NCI-H1417 (cell line): ENCODE data around the gene TUBGCP3.
"Not testable (repeated sequence)": the region's sequence is repeated elsewhere in the genome, so short reads cannot be mapped to it uniquely, and the experiment has no call there.

Experiments used
- DNase-seq, 3 experiments: peaks; one replicate each; lab custom pipeline; 2025; lab: John Stamatoyannopoulos, UW

Gene TUBGCP3

GRCh38 chr13:112587764-112588489 lies at the start of gene TUBGCP3:
Gene TUBGCP3 (minus strand): TSS chr13:112588153. CDS start chr13:112587980, 173 bp downstream.
- DNase-seq: peak; percentile 95 to 97 (median 97)

- DNase-seq: no peak
Measured at GRCh38 chr13:112637017-112637801, 49.3 kb upstream of the TUBGCP3 start.

GRCh38 chr13:112636401-112636975 lies 48.5 kb upstream of the TUBGCP3 start:
- no peak for DNase-seq

- no peak for DNase-seq
Measured at GRCh38 chr13:112635323-112635722, 47.4 kb upstream of the TUBGCP3 start.

- DNase-seq: no peak
Measured at GRCh38 chr13:112634102-112634501, 46.1 kb upstream of the TUBGCP3 start.

GRCh38 chr13:112630226-112630625 lies 42.3 kb upstream of the TUBGCP3 start:
- DNase-seq: not testable (repeated sequence)

GRCh38 chr13:112629161-112629560 lies 41.2 kb upstream of the TUBGCP3 start:
- no peak for DNase-seq

- not testable (repeated sequence) for DNase-seq
Measured at GRCh38 chr13:112627613-112628012, 39.7 kb upstream of the TUBGCP3 start.

GRCh38 chr13:112627161-112627560 lies 39.2 kb upstream of the TUBGCP3 start:
- DNase-seq: no peak

GRCh38 chr13:112626761-112627160 lies 38.8 kb upstream of the TUBGCP3 start:
- no peak for DNase-seq

- no peak for DNase-seq
Measured at GRCh38 chr13:112626124-112626523, 38.2 kb upstream of the TUBGCP3 start.

- no peak for DNase-seq
Measured at GRCh38 chr13:112625698-112626097, 37.7 kb upstream of the TUBGCP3 start.

- no peak for DNase-seq
Measured at GRCh38 chr13:112624602-112625430, 36.9 kb upstream of the TUBGCP3 start.

GRCh38 chr13:112624040-112624439 lies 36.1 kb upstream of the TUBGCP3 start:
- no peak for DNase-seq

GRCh38 chr13:112623051-112623711 lies 35.2 kb upstream of the TUBGCP3 start:
- peak in 2 of 3 experiments; percentile 73 to 86 for DNase-seq

- no peak for DNase-seq
Measured at GRCh38 chr13:112622375-112622774, 34.4 kb upstream of the TUBGCP3 start.

GRCh38 chr13:112619730-112620631 lies 32.0 kb upstream of the TUBGCP3 start:
- peak; percentile 94 to 98 (median 98) for DNase-seq

- DNase-seq: no peak
Measured at GRCh38 chr13:112618501-112618900, 30.5 kb upstream of the TUBGCP3 start.

GRCh38 chr13:112617754-112618375 lies 29.9 kb upstream of the TUBGCP3 start:
- DNase-seq: no peak
